ENCODE measurements around the gene PDLIM4.

Gene PDLIM4

GRCh38 chr5:132225165-132226032 is 32.1 kb upstream of the PDLIM4 start:
- Histone ChIP-seq H3K27me3 (ENCODE audit: insufficient read depth, low read depth, severe bottlenecking) (no peaks in the 10 kb centered on the region), H3K36me3 (peaks cover 6% of the 10 kb centered on the region; the same call in 1 of the 2 replicates), H3K4me3 (ENCODE audit: low read depth, low read length) (peak overlapping the region; percentile 31), H3K27ac (peak overlapping the region; percentile 87), H3K9me3 (ENCODE audit: severe bottlenecking) (no peaks in the 10 kb centered on the region)
- no peak for TF ChIP-seq CTCF (IDR thresholded peaks at IDR 0.05; ENCODE audit: low read depth, low read length)
- peak; percentile 85 for DNase-seq

- H3K27ac ChIP-seq, result peak overlapping the region; percentile 87
- H3K4me3 ChIP-seq (ENCODE audit: low read depth, low read length), result peak overlapping the region; percentile 43
- DNase-seq, result peak; percentile 8
- H3K27me3 ChIP-seq (ENCODE audit: insufficient read depth, low read depth, severe bottlenecking), result no peaks in the 10 kb centered on the region
- peaks cover 5% of the 10 kb centered on the region; the same call in 1 of the 2 replicates for H3K36me3 ChIP-seq
- TF ChIP-seq CTCF (IDR thresholded peaks at IDR 0.05; ENCODE audit: low read depth, low read length), result no peak
- no peaks in the 10 kb centered on the region for H3K9me3 ChIP-seq (ENCODE audit: severe bottlenecking)
Measured at GRCh38 chr5:132226516-132227234, 30.8 kb upstream of the PDLIM4 start.

GRCh38 chr5:132227235-132227484 is 30.3 kb upstream of the PDLIM4 start:
- Histone ChIP-seq H3K27ac (peak overlapping the region; percentile 87), H3K9me3 (ENCODE audit: severe bottlenecking) (no peaks in the 10 kb centered on the region), H3K36me3 (peaks cover 3% of the 10 kb centered on the region; the same call in 1 of the 2 replicates), H3K27me3 (ENCODE audit: insufficient read depth, low read depth, severe bottlenecking) (no peaks in the 10 kb centered on the region), H3K4me3 (ENCODE audit: low read depth, low read length) (peak overlapping the region; percentile 43)
- no peak for TF ChIP-seq CTCF (IDR thresholded peaks at IDR 0.05; ENCODE audit: low read depth, low read length)
- no peak for DNase-seq

GRCh38 chr5:132227485-132228240 is 29.8 kb upstream of the PDLIM4 start, which contains the start of gene P4HA2:
Gene P4HA2 (minus strand): TSS chr5:132227853. CDS start chr5:132218626, 9,227 bp downstream.
- Histone ChIP-seq H3K27ac (peak within 1 kb of the TSS; percentile 87), H3K27me3 (ENCODE audit: insufficient read depth, low read depth, severe bottlenecking) (no peaks in the 10 kb centered on the region)
- TF ChIP-seq CTCF (IDR thresholded peaks at IDR 0.05; ENCODE audit: low read depth, low read length), result no peak

GRCh38 chr5:132228241-132229035 is 29.1 kb upstream of the PDLIM4 start:
- peak; percentile 6 for DNase-seq
- H3K27ac ChIP-seq, result peak overlapping the region; percentile 87
- TF ChIP-seq CTCF (IDR thresholded peaks at IDR 0.05; ENCODE audit: low read depth, low read length), result no peak
- H3K9me3 ChIP-seq (ENCODE audit: severe bottlenecking), result no peaks in the 10 kb centered on the region
- H3K27me3 ChIP-seq (ENCODE audit: insufficient read depth, low read depth, severe bottlenecking), result no peaks in the 10 kb centered on the region
- H3K36me3 ChIP-seq, result no peaks in the 10 kb centered on the region
- H3K4me3 ChIP-seq (ENCODE audit: low read depth, low read length), result peak overlapping the region; percentile 43

More at GRCh38 chr5:132227485-132228240, 29.8 kb upstream of the PDLIM4 start, which contains the start of gene P4HA2:
- DNase-seq, result peak; percentile 87
- Histone ChIP-seq H3K36me3 (peaks cover 2% of the 10 kb centered on the region; the same call in 1 of the 2 replicates), H3K9me3 (ENCODE audit: severe bottlenecking) (no peaks in the 10 kb centered on the region), H3K4me3 (ENCODE audit: low read depth, low read length) (peak within 1 kb of the TSS; percentile 43)

Data from WERI-Rb-1 (cell line).